K562 (cell line): ENCODE measurements around the gene RXRA. TPM values are rescaled to one million over a fixed set of nuclear protein-coding genes. Genes with fewer than 3 reads are reported as not detected.
A peak's percentile ranks its signal among the peaks of the same experiment; 100 is the strongest.

ENCODE experiments used
- ARID1B ChIP-seq: fragments of 450-650 bp; IDR thresholded peaks from 2 replicates; pipeline ENCODE4 v1.6.1; 2016; ENCODE audit warnings: antibody characterized with exemption, mild to moderate bottlenecking, inconsistent platforms
- EP300 ChIP-seq: IDR thresholded peaks from 2 replicates; pipeline ENCODE4 v1.6.1; 2012; ENCODE audit warnings: low read length, improper control_type of control experiment
- FOS ChIP-seq: IDR thresholded peaks from 3 replicates; pipeline ENCODE4 v1.6.1; 2011; ENCODE audit not compliant: insufficient read length; ENCODE audit errors: extremely low read depth
- FOXJ3 ChIP-seq: sonication (generic); formaldehyde crosslinking; IDR thresholded peaks from 2 replicates; pipeline ENCODE4 v1.4.0; 2020; ENCODE audit warnings: mild to moderate bottlenecking, missing genetic modification reagents
- FOXM1 ChIP-seq, 2 experiments: fragments of 450-650 bp in 1 of 2; sonication (generic) in 1 of 2; formaldehyde crosslinking in 1 of 2; IDR thresholded peaks; 2 replicates each; pipeline versions ENCODE4 v1.6.1 to v1.9.0; 2017 to 2022; ENCODE audit warnings: low read depth in 2 of 2, mild to moderate bottlenecking in 2 of 2, missing genetic modification reagents in 1 of 2, moderate library complexity in 1 of 2
- GTF2F1 ChIP-seq: IDR thresholded peaks from 2 replicates; pipeline ENCODE4 v1.6.1; 2011; ENCODE audit warnings: low read depth, low read length, improper control_type of control experiment
- HDAC2 ChIP-seq: fragments of 450-650 bp; IDR thresholded peaks from 2 replicates; pipeline ENCODE4 v1.6.1; 2016; ENCODE audit warnings: mild to moderate bottlenecking
- HNRNPUL1 ChIP-seq: fragments of 200-400 bp; formaldehyde crosslinking; IDR thresholded peaks from 2 replicates; pipeline ENCODE4 v1.6.1; 2017; ENCODE audit warnings: low read length
- ILF3 ChIP-seq: fragments of 450-650 bp; IDR thresholded peaks from 2 replicates; pipeline ENCODE4 v1.6.1; 2018; ENCODE audit warnings: antibody characterized with exemption, mild to moderate bottlenecking, moderate library complexity, borderline replicate concordance
- MAFK ChIP-seq: IDR thresholded peaks from 2 replicates; pipeline ENCODE4 v1.6.1; 2011; ENCODE audit warnings: low read length, improper control_type of control experiment
- MIER1 ChIP-seq: fragments of 450-650 bp; IDR thresholded peaks from 2 replicates; pipeline ENCODE4 v1.6.1; 2016; ENCODE audit warnings: antibody characterized with exemption, mild to moderate bottlenecking, low read depth
- MTA1 ChIP-seq: fragments of 450-650 bp; IDR thresholded peaks from 2 replicates; pipeline ENCODE4 v1.6.1; 2017; ENCODE audit warnings: borderline replicate concordance
- PTRF ChIP-seq: fragments of 450-650 bp; IDR thresholded peaks from 2 replicates; pipeline ENCODE4 v1.6.1; 2016; ENCODE audit warnings: mild to moderate bottlenecking, missing genetic modification characterization, missing compliant biosample characterization
- SAFB ChIP-seq: fragments of 200-400 bp; formaldehyde crosslinking; IDR thresholded peaks from 2 replicates; pipeline ENCODE4 v1.6.1; 2017; ENCODE audit warnings: low read depth, low read length, borderline replicate concordance
- TSC22D4 ChIP-seq: fragments of 450-650 bp; IDR thresholded peaks from 2 replicates; pipeline ENCODE4 v1.6.1; 2016; ENCODE audit warnings: missing genetic modification characterization, missing biosample characterization, control low read depth
- ZBTB1 ChIP-seq: sonication (generic); formaldehyde crosslinking; IDR thresholded peaks from 2 replicates; pipeline ENCODE4 v1.8.1; 2023; ENCODE audit warnings: missing genetic modification reagents, low read depth, mild to moderate bottlenecking, borderline replicate concordance
- ZBTB34 ChIP-seq: fragments of 250-450 bp; sonication (Bioruptor Pico); IDR thresholded peaks from 2 replicates; pipeline ENCODE4 v1.8.0; 2021; ENCODE audit warnings: mild to moderate bottlenecking, moderate library complexity
- ZC3H11A ChIP-seq: IDR thresholded peaks from 2 replicates; pipeline ENCODE4 v1.6.1; 2012; ENCODE audit warnings: low read depth, low read length, improper control_type of control experiment
- ZFPM2 ChIP-seq: fragments of 250-450 bp; sonication (Bioruptor Pico); IDR thresholded peaks from 2 replicates; pipeline ENCODE4 v1.5.1; 2022; ENCODE audit warnings: mild to moderate bottlenecking
- ZNF134 ChIP-seq: fragments of 250-450 bp; sonication (Bioruptor Pico); conservative IDR thresholded peaks from 2 replicates; pipeline ENCODE4 v1.4.0; 2020
- ZNF507 ChIP-seq: conservative IDR thresholded peaks from 2 replicates; pipeline ENCODE4 v1.6.1; 2017; ENCODE audit warnings: missing genetic modification characterization, missing compliant biosample characterization
- ZNF583 ChIP-seq: fragments of 250-450 bp; sonication (Bioruptor Pico); IDR thresholded peaks from 2 replicates; pipeline ENCODE4 v1.4.0; 2020
- polyA plus RNA-seq, 8 experiments: library from polyadenylated mRNA; depleted of rRNA in 4 of 8; stranded (reverse) in 5 of 8; unstranded in 3 of 8; fragments of >200 nt; fragmentation: Nextera tagmentation in 2 of 8; fragmentation: Illumina TruSeq in 1 of 8; extraction: Ambion mirVana in 2 of 8; extraction: Trizol in 1 of 8; gene quantifications; 2 replicates each; pipeline versions ENCODE4 v1.2.1 to v1.2.3, GENCODE V29; 2011 to 2014; ENCODE audit warnings: inconsistent platforms in 1 of 8, missing spikeins in 1 of 8
- total RNA-seq, 7 experiments: library from RNA; depleted of rRNA in 6 of 7; stranded (reverse); fragments of >200 nt in 6 of 7; fragmentation: Illumina TruSeq in 2 of 7; extraction: Trizol in 2 of 7; gene quantifications; 2 replicates each; pipeline versions ENCODE4 v1.2.1 to v1.2.3, GENCODE V29; 2011 to 2021; ENCODE audit warnings: low replicate concordance in 1 of 7
- TF ChIP-seq, protein P1 (sequence below): fragments of 450-650 bp; IDR thresholded peaks from 2 replicates; pipeline ENCODE4 v1.6.1; 2016; ENCODE audit warnings: borderline replicate concordance
- TF ChIP-seq, protein P2 (sequence below): fragments of 250-450 bp; sonication (Bioruptor Pico); IDR thresholded peaks from 2 replicates; pipeline ENCODE4 v1.6.1; 2021; ENCODE audit warnings: mild to moderate bottlenecking
- TF ChIP-seq, protein P3 (sequence below), 2 experiments: fragments of 450-650 bp; IDR thresholded peaks; 2 replicates each; pipeline ENCODE4 v1.6.1; 2016

The RXRA gene
- total and polyA plus RNA-seq, 9 of the 15 experiments (the other 6 are each of a cell fraction or from before 2014, with no cell fraction given), result 0.35 to 23.6 (median 4.6) TPM

DNA sequence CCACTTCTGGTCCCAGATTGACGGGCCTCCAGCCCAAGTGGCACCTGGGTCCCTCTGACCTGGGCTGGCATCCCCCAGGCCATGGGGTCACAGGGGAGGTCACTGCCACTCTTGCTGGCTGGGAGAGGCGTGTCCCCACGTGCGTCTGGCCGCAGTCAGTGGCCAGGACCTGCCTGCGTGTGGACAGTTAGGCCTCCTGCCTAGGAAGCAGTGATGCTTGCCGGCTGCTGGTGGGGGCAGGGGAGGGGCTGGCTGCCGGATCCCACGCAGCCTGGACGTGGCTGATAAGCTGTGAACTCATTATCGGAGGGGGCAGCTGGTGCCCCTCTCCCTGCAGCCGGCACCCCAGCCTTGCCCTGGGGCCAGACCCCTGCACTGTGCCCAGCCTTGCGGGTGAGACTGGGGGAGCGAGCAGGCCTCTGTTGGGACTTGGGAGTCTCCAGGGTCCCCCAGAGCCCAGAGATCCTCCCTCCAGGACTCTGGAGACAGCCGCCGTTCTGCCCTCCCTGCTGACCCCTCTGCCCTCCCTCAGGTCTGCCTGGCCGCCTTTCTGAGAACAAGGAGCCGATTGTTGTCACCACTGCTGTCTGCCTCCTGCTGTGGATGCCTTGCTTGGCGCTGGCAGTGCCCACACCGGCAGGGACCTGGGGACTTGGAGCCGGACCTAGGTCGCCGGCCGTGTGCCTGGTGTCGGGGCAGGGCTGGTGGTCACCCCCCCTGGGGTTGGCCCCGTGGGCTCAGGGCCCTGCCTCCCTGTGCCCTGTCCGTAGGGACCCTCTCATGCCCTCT lies 12.3 kb downstream of the RXRA start (continued):
- TF ChIP-seq, protein P1, sequence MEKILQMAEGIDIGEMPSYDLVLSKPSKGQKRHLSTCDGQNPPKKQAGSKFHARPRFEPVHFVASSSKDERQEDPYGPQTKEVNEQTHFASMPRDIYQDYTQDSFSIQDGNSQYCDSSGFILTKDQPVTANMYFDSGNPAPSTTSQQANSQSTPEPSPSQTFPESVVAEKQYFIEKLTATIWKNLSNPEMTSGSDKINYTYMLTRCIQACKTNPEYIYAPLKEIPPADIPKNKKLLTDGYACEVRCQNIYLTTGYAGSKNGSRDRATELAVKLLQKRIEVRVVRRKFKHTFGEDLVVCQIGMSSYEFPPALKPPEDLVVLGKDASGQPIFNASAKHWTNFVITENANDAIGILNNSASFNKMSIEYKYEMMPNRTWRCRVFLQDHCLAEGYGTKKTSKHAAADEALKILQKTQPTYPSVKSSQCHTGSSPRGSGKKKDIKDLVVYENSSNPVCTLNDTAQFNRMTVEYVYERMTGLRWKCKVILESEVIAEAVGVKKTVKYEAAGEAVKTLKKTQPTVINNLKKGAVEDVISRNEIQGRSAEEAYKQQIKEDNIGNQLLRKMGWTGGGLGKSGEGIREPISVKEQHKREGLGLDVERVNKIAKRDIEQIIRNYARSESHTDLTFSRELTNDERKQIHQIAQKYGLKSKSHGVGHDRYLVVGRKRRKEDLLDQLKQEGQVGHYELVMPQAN, result peak; percentile 92
- no peak for TF ChIP-seq ZBTB34 (CRISPR knock-in tag)
- TF ChIP-seq ZFPM2 (CRISPR knock-in tag), result no peak
- TF ChIP-seq ZC3H11A, result no peak
- TF ChIP-seq FOS, result no peak
- TF ChIP-seq TSC22D4 (tag), result no peak
- TF ChIP-seq FOXM1 (IDR thresholded peaks at IDR 0.05; ENCODE audit: low read depth), result peak; percentile 86
- 0 out of 2 replicates have a peak, but pooled peaks have one; percentile 32 for TF ChIP-seq FOXM1 (CRISPR knock-in tag; IDR thresholded peaks at IDR 0.05; ENCODE audit: low read depth)
- TF ChIP-seq MAFK, result no peak
- TF ChIP-seq, protein P2, sequence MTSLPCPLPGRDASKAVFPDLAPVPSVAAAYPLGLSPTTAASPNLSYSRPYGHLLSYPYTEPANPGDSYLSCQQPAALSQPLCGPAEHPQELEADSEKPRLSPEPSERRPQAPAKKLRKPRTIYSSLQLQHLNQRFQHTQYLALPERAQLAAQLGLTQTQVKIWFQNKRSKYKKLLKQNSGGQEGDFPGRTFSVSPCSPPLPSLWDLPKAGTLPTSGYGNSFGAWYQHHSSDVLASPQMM (CRISPR knock-in tag), result no peak
- peak; percentile 100 for TF ChIP-seq ARID1B
- TF ChIP-seq, protein P3, sequence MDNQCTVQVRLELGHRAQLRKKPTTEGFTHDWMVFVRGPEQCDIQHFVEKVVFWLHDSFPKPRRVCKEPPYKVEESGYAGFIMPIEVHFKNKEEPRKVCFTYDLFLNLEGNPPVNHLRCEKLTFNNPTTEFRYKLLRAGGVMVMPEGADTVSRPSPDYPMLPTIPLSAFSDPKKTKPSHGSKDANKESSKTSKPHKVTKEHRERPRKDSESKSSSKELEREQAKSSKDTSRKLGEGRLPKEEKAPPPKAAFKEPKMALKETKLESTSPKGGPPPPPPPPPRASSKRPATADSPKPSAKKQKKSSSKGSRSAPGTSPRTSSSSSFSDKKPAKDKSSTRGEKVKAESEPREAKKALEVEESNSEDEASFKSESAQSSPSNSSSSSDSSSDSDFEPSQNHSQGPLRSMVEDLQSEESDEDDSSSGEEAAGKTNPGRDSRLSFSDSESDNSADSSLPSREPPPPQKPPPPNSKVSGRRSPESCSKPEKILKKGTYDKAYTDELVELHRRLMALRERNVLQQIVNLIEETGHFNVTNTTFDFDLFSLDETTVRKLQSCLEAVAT (IDR thresholded peaks at IDR 0.05), result no peak
- peak; percentile 82 for TF ChIP-seq HDAC2
- TF ChIP-seq ZNF134 (CRISPR knock-in tag), result no peak
- 0 out of 2 replicates have a peak, but pooled peaks have one; percentile 63 for TF ChIP-seq MIER1
- TF ChIP-seq ZNF507 (tag), result no peak
- no peak for TF ChIP-seq GTF2F1
- no peak for TF ChIP-seq HNRNPUL1
- TF ChIP-seq EP300, result peak; percentile 96
- TF ChIP-seq SAFB, result peak; percentile 23; the same call in 1 of the 2 replicates
- peak; percentile 83 for TF ChIP-seq MTA1
- no peak for TF ChIP-seq FOXJ3 (CRISPR knock-in tag)
- peak; percentile 62; the same call in 1 of the 2 replicates for TF ChIP-seq ZBTB1
- no peak for TF ChIP-seq ILF3
- TF ChIP-seq ZNF583 (CRISPR knock-in tag), result peak; percentile 77; the same call in 1 of the 2 replicates
- no peak for TF ChIP-seq PTRF (tag)
